Measurements from ENCODE around the gene ARHGAP33. TPM values are rescaled to one million over a fixed set of nuclear protein-coding genes. Genes with fewer than 3 reads are reported as not detected.

Gene ARHGAP33
- total RNA-seq: 24.6 and 26.4 TPM in 2 replicates

GRCh38 chr19:35775298-35776101, at the start of gene ARHGAP33:
Gene ARHGAP33, plus strand, starts transcription at chr19:35775564. Its CDS starts 95 bp downstream, at chr19:35775659.
- peaks cover 26% of the 10 kb centered on the region for H3K4me1 Mint-ChIP-seq
- peaks cover 8% of the 10 kb centered on the region for H3K36me3 Mint-ChIP-seq (ENCODE audit: low read depth)
- H3K4me3 Mint-ChIP-seq: peak within 1 kb of the TSS; percentile 88
- H3K27ac Mint-ChIP-seq: peak within 1 kb of the TSS; percentile 71
- intact Hi-C loops (cut with micrococcal nuclease): loop anchor here (1.0 to 5.0 kb wide), 6 partner anchors 17 to 156 kb away; partner anchors contain the start of genes APLP1, PROSER3, PSENEN and U2AF1L4
- no peaks in the 10 kb centered on the region for H3K9me3 Mint-ChIP-seq
- no peaks in the 10 kb centered on the region for H3K27me3 Mint-ChIP-seq
- DNase-seq: peak; percentile 100

- intact Hi-C loops (cut with micrococcal nuclease): no loop called here
- Mint-ChIP-seq H3K4me1 (peaks cover 3% of the 10 kb centered on the region), H3K27me3 (no peaks in the 10 kb centered on the region), H3K9me3 (no peaks in the 10 kb centered on the region), H3K4me3 (no peak overlapping the region), H3K27ac (no peak overlapping the region), H3K36me3 (ENCODE audit: low read depth) (peaks cover 79% of the 10 kb centered on the region)
- no peak for DNase-seq
These were observed 48.1 kb upstream of the ARHGAP33 start for GRCh38 chr19:35727053-35727955.

- Mint-ChIP-seq H3K9me3 (no peaks in the 10 kb centered on the region), H3K4me1 (peaks cover 3% of the 10 kb centered on the region), H3K4me3 (no peak overlapping the region), H3K36me3 (ENCODE audit: low read depth) (peaks cover 75% of the 10 kb centered on the region), H3K27ac (no peak overlapping the region), H3K27me3 (no peaks in the 10 kb centered on the region)
- no peak for DNase-seq
- intact Hi-C loops (cut with micrococcal nuclease): no loop called here
These were observed 47.2 kb upstream of the ARHGAP33 start for GRCh38 chr19:35727956-35728706.

- H3K4me1 Mint-ChIP-seq: peaks cover 5% of the 10 kb centered on the region
- no peaks in the 10 kb centered on the region for H3K27me3 Mint-ChIP-seq
- H3K36me3 Mint-ChIP-seq (ENCODE audit: low read depth): peaks cover 74% of the 10 kb centered on the region
- intact Hi-C loops (cut with micrococcal nuclease): no loop called here
- DNase-seq: no peak
- no peak overlapping the region for H3K27ac Mint-ChIP-seq
- no peaks in the 10 kb centered on the region for H3K9me3 Mint-ChIP-seq
- no peak overlapping the region for H3K4me3 Mint-ChIP-seq
These were observed 46.3 kb upstream of the ARHGAP33 start for GRCh38 chr19:35729021-35729420.

GRCh38 chr19:35729763-35730162, 45.6 kb upstream of the ARHGAP33 start:
- no peak overlapping the region for H3K4me3 Mint-ChIP-seq
- H3K27me3 Mint-ChIP-seq: no peaks in the 10 kb centered on the region
- no peak overlapping the region for H3K27ac Mint-ChIP-seq

GRCh38 chr19:35730326-35730725, 45.0 kb upstream of the ARHGAP33 start:
- Mint-ChIP-seq H3K36me3 (ENCODE audit: low read depth) (peaks cover 73% of the 10 kb centered on the region), H3K27ac (no peak overlapping the region), H3K4me3 (no peak overlapping the region), H3K9me3 (no peaks in the 10 kb centered on the region), H3K4me1 (peaks cover 12% of the 10 kb centered on the region), H3K27me3 (no peaks in the 10 kb centered on the region)
- intact Hi-C loops (cut with micrococcal nuclease): no loop called here
- no peak for DNase-seq

More at GRCh38 chr19:35729763-35730162, 45.6 kb upstream of the ARHGAP33 start:
- Mint-ChIP-seq H3K4me1 (peaks cover 11% of the 10 kb centered on the region), H3K36me3 (ENCODE audit: low read depth) (peaks cover 74% of the 10 kb centered on the region), H3K9me3 (no peaks in the 10 kb centered on the region)
- intact Hi-C loops (cut with micrococcal nuclease): no loop called here
- DNase-seq: no peak

- intact Hi-C loops (cut with micrococcal nuclease): no loop called here
These were observed 44.0 kb upstream of the ARHGAP33 start for GRCh38 chr19:35731353-35731752.

GRCh38 chr19:35731779-35732405, 43.5 kb upstream of the ARHGAP33 start:
- Mint-ChIP-seq H3K36me3 (ENCODE audit: low read depth) (peaks cover 74% of the 10 kb centered on the region), H3K27me3 (no peaks in the 10 kb centered on the region), H3K4me1 (peaks cover 20% of the 10 kb centered on the region), H3K27ac (no peak overlapping the region), H3K9me3 (no peaks in the 10 kb centered on the region), H3K4me3 (no peak overlapping the region)
- DNase-seq: no peak
- intact Hi-C loops (cut with micrococcal nuclease): no loop called here

More at GRCh38 chr19:35731353-35731752, 44.0 kb upstream of the ARHGAP33 start:
- Mint-ChIP-seq H3K9me3 (no peaks in the 10 kb centered on the region), H3K36me3 (ENCODE audit: low read depth) (peaks cover 72% of the 10 kb centered on the region), H3K27ac (no peak overlapping the region), H3K4me1 (peaks cover 17% of the 10 kb centered on the region), H3K4me3 (no peak overlapping the region), H3K27me3 (no peaks in the 10 kb centered on the region)
- DNase-seq: no peak

- intact Hi-C loops (cut with micrococcal nuclease): no loop called here
- H3K36me3 Mint-ChIP-seq (ENCODE audit: low read depth): peaks cover 76% of the 10 kb centered on the region
- no peak for DNase-seq
- no peak overlapping the region for H3K27ac Mint-ChIP-seq
- no peaks in the 10 kb centered on the region for H3K27me3 Mint-ChIP-seq
- no peak overlapping the region for H3K4me3 Mint-ChIP-seq
- no peaks in the 10 kb centered on the region for H3K9me3 Mint-ChIP-seq
- H3K4me1 Mint-ChIP-seq: peaks cover 24% of the 10 kb centered on the region
These were observed 42.7 kb upstream of the ARHGAP33 start for GRCh38 chr19:35732540-35733179.

- intact Hi-C loops (cut with micrococcal nuclease): no loop called here
- DNase-seq: no peak
- Mint-ChIP-seq H3K36me3 (ENCODE audit: low read depth) (peaks cover 75% of the 10 kb centered on the region), H3K27ac (no peak overlapping the region), H3K9me3 (no peaks in the 10 kb centered on the region), H3K27me3 (no peaks in the 10 kb centered on the region), H3K4me1 (peaks cover 24% of the 10 kb centered on the region), H3K4me3 (no peak overlapping the region)
These were observed 41.9 kb upstream of the ARHGAP33 start for GRCh38 chr19:35733180-35734125.

- Mint-ChIP-seq H3K27me3 (no peaks in the 10 kb centered on the region), H3K36me3 (ENCODE audit: low read depth) (peaks cover 72% of the 10 kb centered on the region), H3K9me3 (no peaks in the 10 kb centered on the region), H3K27ac (no peak overlapping the region), H3K4me1 (peaks cover 26% of the 10 kb centered on the region), H3K4me3 (no peak overlapping the region)
- no peak for DNase-seq
- intact Hi-C loops (cut with micrococcal nuclease): no loop called here
These were observed 41.1 kb upstream of the ARHGAP33 start for GRCh38 chr19:35734273-35734672.

- no peak overlapping the region for H3K27ac Mint-ChIP-seq
- no peaks in the 10 kb centered on the region for H3K9me3 Mint-ChIP-seq
- H3K4me1 Mint-ChIP-seq: peaks cover 30% of the 10 kb centered on the region
- H3K36me3 Mint-ChIP-seq (ENCODE audit: low read depth): peaks cover 66% of the 10 kb centered on the region
- no peak for DNase-seq
- no peaks in the 10 kb centered on the region for H3K27me3 Mint-ChIP-seq
- intact Hi-C loops (cut with micrococcal nuclease): no loop called here
- no peak overlapping the region for H3K4me3 Mint-ChIP-seq
These were observed 40.5 kb upstream of the ARHGAP33 start for GRCh38 chr19:35734889-35735288.

Measured in activated CD4-positive, alpha-beta T cell treated with anti-CD3 and anti-CD28 coated beads, Interleukin-2, amount 10 ng/mL, durations not matched to agents 24 days and 14 days (primary cell).